ENCODE results near the gene C1orf232.
A peak's percentile ranks its signal among the peaks of the same experiment; 100 is the strongest.

Gene C1orf232

DNA sequence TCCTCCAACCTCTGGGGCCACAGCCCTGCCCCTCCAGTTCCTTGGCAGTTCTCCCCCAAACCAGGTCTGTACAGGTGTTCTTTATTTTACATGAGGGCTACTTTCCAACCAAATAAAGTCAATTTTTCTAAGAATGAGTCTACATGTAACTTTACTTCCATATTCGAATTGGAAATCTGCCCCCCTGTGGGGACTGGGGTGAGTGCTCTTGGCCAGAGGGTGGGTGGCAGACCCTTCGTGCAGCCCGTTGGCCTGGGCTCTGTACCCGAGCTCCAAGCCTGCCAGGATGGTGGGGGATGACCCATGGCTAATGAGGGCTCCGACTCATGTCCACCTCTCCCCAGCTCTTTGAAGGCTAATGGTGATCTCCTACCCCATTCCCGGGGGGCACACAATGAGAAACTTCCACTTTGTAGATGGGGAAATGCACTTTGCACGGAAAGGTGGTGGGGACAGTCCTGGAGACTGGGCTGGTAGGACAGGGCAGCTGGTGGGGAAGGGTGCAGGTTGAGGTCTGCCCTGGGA, 21.1 kb upstream of the C1orf232 start:
- no peak for DNase-seq (ENCODE audit: extremely low read depth, low read depth)
- no peak overlapping the region for H3K4me3 ChIP-seq (replicated peaks; ENCODE audit: low read depth, low read length)
- TF ChIP-seq, protein P1, sequence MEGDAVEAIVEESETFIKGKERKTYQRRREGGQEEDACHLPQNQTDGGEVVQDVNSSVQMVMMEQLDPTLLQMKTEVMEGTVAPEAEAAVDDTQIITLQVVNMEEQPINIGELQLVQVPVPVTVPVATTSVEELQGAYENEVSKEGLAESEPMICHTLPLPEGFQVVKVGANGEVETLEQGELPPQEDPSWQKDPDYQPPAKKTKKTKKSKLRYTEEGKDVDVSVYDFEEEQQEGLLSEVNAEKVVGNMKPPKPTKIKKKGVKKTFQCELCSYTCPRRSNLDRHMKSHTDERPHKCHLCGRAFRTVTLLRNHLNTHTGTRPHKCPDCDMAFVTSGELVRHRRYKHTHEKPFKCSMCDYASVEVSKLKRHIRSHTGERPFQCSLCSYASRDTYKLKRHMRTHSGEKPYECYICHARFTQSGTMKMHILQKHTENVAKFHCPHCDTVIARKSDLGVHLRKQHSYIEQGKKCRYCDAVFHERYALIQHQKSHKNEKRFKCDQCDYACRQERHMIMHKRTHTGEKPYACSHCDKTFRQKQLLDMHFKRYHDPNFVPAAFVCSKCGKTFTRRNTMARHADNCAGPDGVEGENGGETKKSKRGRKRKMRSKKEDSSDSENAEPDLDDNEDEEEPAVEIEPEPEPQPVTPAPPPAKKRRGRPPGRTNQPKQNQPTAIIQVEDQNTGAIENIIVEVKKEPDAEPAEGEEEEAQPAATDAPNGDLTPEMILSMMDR (IDR thresholded peaks at IDR 0.05; ENCODE audit: low read depth, low read length, missing control alignments), result peak; percentile 9

DNA sequence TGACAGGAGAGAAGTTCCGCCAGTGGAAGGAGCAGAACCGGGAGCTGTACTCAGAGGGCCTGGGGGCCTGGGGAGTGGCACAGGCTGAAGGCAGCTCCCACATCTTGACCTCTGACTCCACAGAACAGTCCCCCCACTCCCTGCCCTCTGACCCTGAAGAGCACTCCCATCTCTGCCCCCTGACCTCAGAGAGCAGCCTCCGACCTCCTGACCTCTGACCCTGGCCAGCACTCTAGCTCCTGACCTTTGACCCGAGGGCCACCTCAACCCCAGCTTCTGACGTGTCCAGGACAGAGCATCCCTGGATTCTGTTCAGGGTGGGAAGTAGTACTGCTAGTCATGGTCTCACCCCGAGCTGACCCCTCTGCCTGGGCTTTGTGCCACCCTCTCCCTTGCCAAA, 20.6 kb upstream of the C1orf232 start:
- DNase-seq (ENCODE audit: extremely low read depth, low read depth), result no peak
- TF ChIP-seq, protein P1 (IDR thresholded peaks at IDR 0.05; ENCODE audit: low read depth, low read length, missing control alignments), result no peak
- H3K4me3 ChIP-seq (replicated peaks; ENCODE audit: low read depth, low read length), result no peak overlapping the region

DNA sequence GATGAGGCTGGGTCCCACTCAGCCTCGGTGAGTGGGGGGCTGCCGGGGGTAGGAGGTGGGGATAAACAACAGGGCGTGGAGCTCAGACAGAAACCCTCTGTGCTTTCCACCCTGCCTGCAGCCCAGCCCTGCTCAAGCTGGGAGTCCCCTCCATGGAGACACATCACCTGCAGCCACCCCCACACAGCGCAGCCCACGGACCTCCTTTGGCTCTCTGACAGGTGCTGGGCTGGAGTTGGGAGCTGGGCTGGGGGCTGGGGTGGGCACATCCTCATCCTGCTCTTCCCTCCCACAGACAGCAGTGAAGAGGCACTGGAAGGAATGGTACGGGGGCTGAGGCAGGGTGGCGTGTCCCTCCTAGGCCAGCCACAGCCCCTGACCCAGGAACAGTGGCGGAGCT, 19.7 kb upstream of the C1orf232 start:
- TF ChIP-seq, protein P1 (IDR thresholded peaks at IDR 0.05; ENCODE audit: low read depth, low read length, missing control alignments), result no peak
- no peak for DNase-seq (ENCODE audit: extremely low read depth, low read depth)
- H3K4me3 ChIP-seq (replicated peaks; ENCODE audit: low read depth, low read length), result no peak overlapping the region

DNA sequence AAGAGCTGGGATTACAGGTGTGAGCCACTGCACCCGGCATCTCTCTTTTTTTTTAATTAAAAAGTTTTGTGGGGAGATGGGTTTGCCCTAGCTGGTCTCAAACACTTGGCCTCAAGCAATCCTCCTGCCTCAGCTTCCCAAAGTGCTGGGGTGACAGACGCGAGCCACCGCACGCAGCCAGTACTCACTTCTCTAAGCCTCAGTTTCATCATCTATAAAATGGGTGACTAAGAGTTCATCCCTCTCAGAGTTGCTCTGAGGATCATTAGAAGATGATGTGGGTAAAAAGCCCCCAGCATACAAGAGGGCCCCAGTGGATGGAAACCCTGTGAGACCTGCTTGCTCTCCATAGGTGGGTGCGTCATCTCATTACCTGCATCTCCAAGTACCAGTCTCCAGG, 19.1 kb upstream of the C1orf232 start:
- H3K4me3 ChIP-seq (replicated peaks; ENCODE audit: low read depth, low read length), result no peak overlapping the region
- no peak for DNase-seq (ENCODE audit: extremely low read depth, low read depth)
- TF ChIP-seq, protein P1 (IDR thresholded peaks at IDR 0.05; ENCODE audit: low read depth, low read length, missing control alignments), result no peak

DNA sequence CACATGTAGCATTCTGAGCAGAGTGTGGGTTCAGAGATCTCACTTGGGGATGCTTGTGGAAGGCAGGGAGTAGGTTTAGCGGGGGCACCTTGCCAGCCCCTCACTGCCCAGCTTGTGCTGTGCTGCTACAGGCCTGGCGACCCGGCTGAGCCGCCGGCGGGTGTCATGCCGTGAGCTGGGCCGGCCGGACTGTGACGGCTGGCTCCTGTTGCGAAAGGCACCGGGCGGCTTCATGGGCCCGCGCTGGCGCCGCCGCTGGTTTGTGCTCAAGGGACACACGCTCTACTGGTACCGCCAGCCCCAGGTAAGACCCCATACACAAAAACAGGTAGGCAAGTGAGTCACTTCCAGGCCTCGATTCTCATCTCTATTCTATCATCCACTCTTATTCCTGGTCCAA, 16.1 kb upstream of the C1orf232 start:
- no peak overlapping the region for H3K4me3 ChIP-seq (replicated peaks; ENCODE audit: low read depth, low read length)
- no peak for DNase-seq (ENCODE audit: extremely low read depth, low read depth)

DNA sequence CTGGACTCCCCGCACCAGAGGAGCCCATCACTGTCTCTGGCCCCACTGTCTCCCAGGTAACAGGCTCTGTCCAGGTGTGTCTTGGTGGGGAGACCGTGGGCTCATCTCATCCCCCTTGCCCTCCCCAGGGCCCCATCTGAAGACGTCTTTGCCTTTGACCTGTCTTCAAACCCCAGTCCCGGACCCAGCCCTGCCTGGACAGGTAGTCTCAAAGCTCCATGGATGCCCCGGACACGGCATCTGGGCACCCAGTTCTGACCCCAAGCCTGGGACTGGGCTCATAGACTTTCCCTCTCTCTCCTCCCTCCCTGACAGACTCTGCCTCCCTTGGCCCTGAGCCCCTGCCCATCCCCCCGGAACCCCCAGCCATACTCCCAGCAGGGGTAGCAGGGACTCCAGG, 15.3 kb upstream of the C1orf232 start:
- TF ChIP-seq, protein P1 (IDR thresholded peaks at IDR 0.05; ENCODE audit: low read depth, low read length, missing control alignments), result no peak
- no peak for DNase-seq (ENCODE audit: extremely low read depth, low read depth)
- no peak overlapping the region for H3K4me3 ChIP-seq (replicated peaks; ENCODE audit: low read depth, low read length)

More for the DNA sequence above, 16.1 kb upstream of the C1orf232 start:
- TF ChIP-seq, protein P1 (IDR thresholded peaks at IDR 0.05; ENCODE audit: low read depth, low read length, missing control alignments), result no peak

DNA sequence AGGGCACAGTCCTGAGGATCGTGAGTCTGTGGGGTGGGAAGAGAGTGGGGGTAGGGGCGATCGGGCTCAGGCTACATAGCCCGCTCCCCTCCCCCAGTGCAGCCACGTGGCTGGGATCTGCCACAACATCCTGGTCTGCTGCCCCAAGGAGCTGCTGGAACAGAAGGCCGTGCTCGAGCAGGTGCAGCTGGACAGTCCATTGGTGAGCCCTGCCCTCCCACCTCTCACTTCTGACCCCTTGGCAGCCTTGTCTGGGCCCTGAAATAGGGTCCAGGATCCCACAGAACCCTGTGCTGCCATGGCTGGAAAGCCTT, 13.6 kb upstream of the C1orf232 start:
- no peak for DNase-seq (ENCODE audit: extremely low read depth, low read depth)
- TF ChIP-seq, protein P1 (IDR thresholded peaks at IDR 0.05; ENCODE audit: low read depth, low read length, missing control alignments), result no peak
- H3K4me3 ChIP-seq (replicated peaks; ENCODE audit: low read depth, low read length), result no peak overlapping the region
